ENCODE measurements around the gene NVL. TPM values are rescaled to one million over a fixed set of nuclear protein-coding genes. Genes with fewer than 3 reads are reported as not detected.

Gene NVL
- total RNA-seq (21.1 TPM), polyA plus RNA-seq (ENCODE audit: insufficient read depth in 1 of 8, insufficient read length in 8 of 8, low replicate concordance in 1 of 8) (10 to 100 TPM; 17.3 to 26.4 (median 21.5) TPM)
- long read RNA-seq, donor 1: 0 reads
- long read RNA-seq, donor 2: 0 reads
- long read RNA-seq, donor 3, partial matches to known transcripts: 5 of 8 reads
- long read RNA-seq, donor 3, other reads (novel, unspliced or antisense): 0 of 8 reads
- long read RNA-seq, donor 4, partial matches to known transcripts: 0 of 1 reads
- long read RNA-seq, donor 4, other reads (novel, unspliced or antisense): 0 of 1 reads
- long read RNA-seq, donor 5, partial matches to known transcripts: 5 of 9 reads
- long read RNA-seq, donor 5, other reads (novel, unspliced or antisense): 0 of 9 reads
- long read RNA-seq, donor 6: 0 reads
- long read RNA-seq, donor 7, partial matches to known transcripts: 0 of 1 reads
- long read RNA-seq, donor 7, other reads (novel, unspliced or antisense): 0 of 1 reads
- long read RNA-seq, donor 8, partial matches to known transcripts: 0 of 2 reads
- long read RNA-seq, donor 8, other reads (novel, unspliced or antisense): 0 of 2 reads
- long read RNA-seq, donor 9, partial matches to known transcripts: 0 of 1 reads
- long read RNA-seq, donor 9, other reads (novel, unspliced or antisense): 0 of 1 reads
- long read RNA-seq, donor 10, partial matches to known transcripts: 0 of 4 reads
- long read RNA-seq, donor 10, other reads (novel, unspliced or antisense): 0 of 4 reads
- long read RNA-seq, donor 11: 0 reads

DNA sequence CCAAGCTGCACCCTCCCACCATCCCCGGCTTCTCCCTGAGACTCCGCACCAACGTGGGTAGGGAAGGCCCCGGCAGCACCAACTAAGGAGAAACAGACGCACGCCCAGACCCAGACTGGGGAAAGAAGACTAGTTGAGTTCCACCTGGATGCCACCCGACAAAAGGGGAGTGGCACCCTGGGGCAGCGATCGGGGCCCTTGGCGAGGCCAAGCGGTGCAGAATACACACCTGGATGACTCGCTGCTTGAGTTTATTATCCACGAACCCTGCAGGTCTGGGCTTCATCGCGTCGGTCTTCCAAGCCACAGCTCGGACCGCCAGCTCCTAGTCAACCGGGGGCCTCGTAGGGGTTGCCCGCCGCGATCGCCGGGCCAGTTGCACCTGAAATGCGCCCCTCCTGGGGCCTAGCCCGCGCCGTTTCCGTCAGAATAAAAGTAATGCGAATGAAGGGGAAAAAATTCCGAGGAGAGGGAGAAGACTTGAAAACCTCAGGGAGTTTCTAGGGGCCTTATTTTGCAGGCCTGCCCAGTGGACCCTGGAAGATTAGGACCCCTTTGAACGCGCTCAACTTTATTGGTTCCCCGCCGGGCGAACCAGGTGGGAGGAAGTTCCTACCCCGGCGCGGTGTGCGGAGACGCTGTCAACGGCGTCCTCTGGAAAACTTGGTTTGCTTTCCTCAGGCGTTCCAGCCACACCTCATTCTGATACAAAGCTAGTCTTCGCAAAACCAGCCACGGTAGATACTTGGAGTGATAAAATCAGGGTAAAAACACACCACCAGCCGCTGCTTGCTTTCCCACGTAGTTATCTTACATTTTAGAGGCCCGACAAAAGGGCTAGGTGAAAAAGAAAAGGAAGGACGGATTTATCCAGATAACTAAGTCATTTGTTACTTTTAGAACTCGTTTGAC lies at the start of gene NVL:
Gene NVL, minus strand, starts transcription at position 331 of the 912 bp plus-strand sequence. Its CDS starts 45 bp downstream, at position 286.
- peak; percentile 97 for DNase-seq
- no peaks in the 10 kb centered on the region for H3K9me3 ChIP-seq (replicated peaks; ENCODE audit: control insufficient read depth, low read depth, low read length)
- H3K27me3 ChIP-seq (ENCODE audit: control insufficient read depth, insufficient read depth, low read length): no peaks in the 10 kb centered on the region
- WGBS (ENCODE audit: insufficient coverage): under 1% methylated on average over 41 of the region's 52 CpGs
- peaks cover 6% of the 10 kb centered on the region for H3K4me1 ChIP-seq (ENCODE audit: control insufficient read depth, insufficient read depth, low read length)
- H3K4me3 ChIP-seq (ENCODE audit: low read length): peak within 1 kb of the TSS; percentile 93
- peak within 1 kb of the TSS; percentile 89 for H3K27ac ChIP-seq (ENCODE audit: low read length)
- H3K36me3 ChIP-seq (ENCODE audit: control insufficient read depth, insufficient read depth, low read length): peaks cover 9% of the 10 kb centered on the region

DNA sequence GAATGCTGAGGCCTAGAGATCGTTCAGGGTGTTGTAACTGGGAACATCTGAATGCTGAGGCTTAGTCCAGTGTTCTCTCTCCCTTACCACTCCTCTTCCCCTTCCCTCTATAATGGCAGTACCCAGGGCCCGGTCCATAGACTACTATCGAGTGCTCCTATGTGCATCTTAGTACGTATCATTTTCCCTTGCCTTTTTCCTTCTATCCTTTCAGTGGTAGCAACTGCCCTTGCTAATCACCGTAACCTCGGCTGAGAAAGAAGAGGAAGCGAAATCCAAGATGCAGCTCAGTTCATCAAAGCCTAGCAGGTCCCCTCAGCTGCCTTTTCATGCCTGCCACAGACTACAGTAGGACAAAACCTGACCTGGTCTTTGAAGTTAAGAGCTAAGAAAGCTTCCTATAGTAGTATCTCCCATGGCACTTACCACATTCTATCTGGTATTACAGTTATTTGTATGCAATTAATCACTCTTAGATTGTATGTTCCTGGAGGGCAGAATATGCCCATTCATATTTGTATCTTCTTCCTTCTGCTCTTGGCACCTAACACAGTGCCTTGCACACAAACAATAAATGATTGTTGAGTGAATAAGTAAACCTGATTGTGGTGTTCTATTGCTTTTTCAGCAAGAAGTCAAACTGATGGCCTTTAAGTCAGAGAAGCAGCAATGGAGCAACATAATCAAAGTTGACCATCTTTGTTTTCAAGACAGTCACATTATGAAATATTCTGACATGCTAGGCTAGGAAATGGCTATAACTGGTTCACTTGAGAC lies 49.1 kb upstream of the NVL start:
- DNase-seq: no peak
- WGBS (ENCODE audit: insufficient coverage): 76% methylated on average over 4 of the region's 7 CpGs
- Histone ChIP-seq H3K27me3 (ENCODE audit: control insufficient read depth, insufficient read depth, low read length) (no peaks in the 10 kb centered on the region), H3K4me3 (ENCODE audit: low read length) (no peak overlapping the region), H3K4me1 (ENCODE audit: control insufficient read depth, insufficient read depth, low read length) (no peaks in the 10 kb centered on the region), H3K9me3 (replicated peaks; ENCODE audit: control insufficient read depth, low read depth, low read length) (no peaks in the 10 kb centered on the region), H3K27ac (ENCODE audit: low read length) (no peak overlapping the region), H3K36me3 (ENCODE audit: control insufficient read depth, insufficient read depth, low read length) (peaks cover 25% of the 10 kb centered on the region)

DNA sequence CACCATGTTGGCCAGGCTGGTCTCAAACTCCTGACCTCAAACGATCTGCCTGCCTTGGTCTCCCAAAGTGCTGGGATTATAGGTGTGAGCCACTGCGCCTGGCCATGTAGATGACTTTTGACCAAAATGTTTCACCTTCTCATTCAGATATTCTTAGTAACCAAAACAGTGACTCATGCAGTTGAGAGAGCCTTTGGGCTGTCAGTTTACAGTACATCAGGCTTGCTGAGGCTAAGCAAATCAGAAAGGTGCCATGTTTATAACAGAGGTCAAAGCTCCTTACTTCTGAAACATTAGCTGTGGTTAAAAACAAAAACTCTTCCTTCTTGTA lies 47.7 kb upstream of the NVL start:
- no peaks in the 10 kb centered on the region for H3K9me3 ChIP-seq (replicated peaks; ENCODE audit: control insufficient read depth, low read depth, low read length)
- DNase-seq: no peak
- no peaks in the 10 kb centered on the region for H3K4me1 ChIP-seq (ENCODE audit: control insufficient read depth, insufficient read depth, low read length)
- H3K36me3 ChIP-seq (ENCODE audit: control insufficient read depth, insufficient read depth, low read length): peaks cover 34% of the 10 kb centered on the region
- H3K27ac ChIP-seq (ENCODE audit: low read length): no peak overlapping the region
- WGBS (ENCODE audit: insufficient coverage): no CpG with 5 or more reads among the region's 2 CpGs
- no peaks in the 10 kb centered on the region for H3K27me3 ChIP-seq (ENCODE audit: control insufficient read depth, insufficient read depth, low read length)
- no peak overlapping the region for H3K4me3 ChIP-seq (ENCODE audit: low read length)

DNA sequence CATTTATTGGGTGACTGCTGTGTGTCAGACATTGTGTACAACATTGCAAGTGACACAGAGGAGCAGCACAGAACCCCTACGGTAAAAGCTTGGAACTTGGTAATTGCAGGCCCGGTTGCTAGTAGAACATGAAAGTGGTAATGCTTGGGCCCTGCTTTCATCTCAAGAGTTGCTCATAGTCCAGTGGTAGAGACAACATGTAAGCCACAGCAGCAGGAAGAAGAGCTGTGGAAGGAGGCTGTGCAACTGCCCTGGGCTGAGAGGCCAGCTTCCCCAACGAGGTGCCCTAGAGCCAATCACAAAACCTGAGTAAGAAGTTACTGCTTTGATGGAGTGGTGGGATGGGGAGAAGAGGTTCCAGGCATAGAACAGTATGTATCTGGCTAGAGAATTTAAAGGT lies 45.1 kb upstream of the NVL start:
- Histone ChIP-seq H3K36me3 (ENCODE audit: control insufficient read depth, insufficient read depth, low read length) (peaks cover 47% of the 10 kb centered on the region), H3K4me1 (ENCODE audit: control insufficient read depth, insufficient read depth, low read length) (no peaks in the 10 kb centered on the region), H3K27me3 (ENCODE audit: control insufficient read depth, insufficient read depth, low read length) (no peaks in the 10 kb centered on the region), H3K9me3 (replicated peaks; ENCODE audit: control insufficient read depth, low read depth, low read length) (no peaks in the 10 kb centered on the region), H3K27ac (ENCODE audit: low read length) (no peak overlapping the region), H3K4me3 (ENCODE audit: low read length) (no peak overlapping the region)
- DNase-seq: no peak
- 89% methylated on average over 3 of the region's 3 CpGs for WGBS (ENCODE audit: insufficient coverage)

DNA sequence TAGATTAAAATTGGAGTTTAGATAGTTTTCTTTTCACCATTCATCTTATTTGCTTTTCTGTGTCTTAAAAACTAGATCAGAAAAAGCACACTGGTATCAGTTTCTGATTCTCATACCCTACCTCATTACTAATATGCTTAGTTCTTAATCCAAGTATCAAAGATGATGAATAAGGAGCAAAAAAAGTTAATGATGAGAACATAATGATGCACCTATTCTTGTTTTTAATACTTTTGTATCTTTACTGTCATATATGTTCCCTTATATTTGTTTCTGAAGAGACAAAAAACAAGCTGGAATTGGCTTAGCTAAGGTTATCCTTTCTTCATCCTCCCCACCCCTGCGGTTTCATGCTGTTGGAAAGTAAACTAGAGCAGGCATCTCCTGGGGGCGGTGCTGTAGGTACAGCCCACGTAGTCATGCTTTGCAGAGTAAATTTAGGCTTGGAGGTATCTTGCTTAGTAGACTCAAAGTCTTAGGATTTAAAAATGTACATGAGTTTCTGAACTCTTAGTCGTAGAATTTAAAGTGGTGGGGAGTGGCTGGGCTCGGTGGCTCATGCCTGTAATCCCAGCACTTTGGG lies 43.1 kb upstream of the NVL start:
- 88% methylated on average over 4 of the region's 5 CpGs for WGBS (ENCODE audit: insufficient coverage)
- H3K9me3 ChIP-seq (replicated peaks; ENCODE audit: control insufficient read depth, low read depth, low read length): no peaks in the 10 kb centered on the region
- H3K36me3 ChIP-seq (ENCODE audit: control insufficient read depth, insufficient read depth, low read length): peaks cover 62% of the 10 kb centered on the region
- no peaks in the 10 kb centered on the region for H3K27me3 ChIP-seq (ENCODE audit: control insufficient read depth, insufficient read depth, low read length)
- H3K4me1 ChIP-seq (ENCODE audit: control insufficient read depth, insufficient read depth, low read length): no peaks in the 10 kb centered on the region
- no peak overlapping the region for H3K4me3 ChIP-seq (ENCODE audit: low read length)
- DNase-seq: no peak
- H3K27ac ChIP-seq (ENCODE audit: low read length): no peak overlapping the region

DNA sequence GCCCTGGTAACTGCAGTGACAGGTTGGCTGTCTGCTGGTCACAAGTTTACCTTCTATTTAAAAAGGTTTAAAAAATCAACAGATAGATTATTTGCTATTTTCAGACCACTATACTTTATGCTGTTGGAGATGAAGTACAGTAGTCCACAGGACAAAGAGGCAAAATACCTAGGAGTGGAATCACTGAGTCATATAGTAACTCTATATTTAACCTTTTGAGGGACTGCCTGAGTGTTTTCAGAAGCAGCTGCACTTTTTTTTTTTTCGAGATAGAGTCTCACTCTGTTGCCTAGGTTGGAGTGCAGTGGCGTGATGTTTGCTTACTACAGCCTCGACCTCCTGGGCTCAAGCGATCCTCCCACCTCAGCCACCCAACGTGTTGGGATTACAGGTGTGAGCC lies 38.4 kb upstream of the NVL start:
- no peaks in the 10 kb centered on the region for H3K4me1 ChIP-seq (ENCODE audit: control insufficient read depth, insufficient read depth, low read length)
- DNase-seq: no peak

DNA sequence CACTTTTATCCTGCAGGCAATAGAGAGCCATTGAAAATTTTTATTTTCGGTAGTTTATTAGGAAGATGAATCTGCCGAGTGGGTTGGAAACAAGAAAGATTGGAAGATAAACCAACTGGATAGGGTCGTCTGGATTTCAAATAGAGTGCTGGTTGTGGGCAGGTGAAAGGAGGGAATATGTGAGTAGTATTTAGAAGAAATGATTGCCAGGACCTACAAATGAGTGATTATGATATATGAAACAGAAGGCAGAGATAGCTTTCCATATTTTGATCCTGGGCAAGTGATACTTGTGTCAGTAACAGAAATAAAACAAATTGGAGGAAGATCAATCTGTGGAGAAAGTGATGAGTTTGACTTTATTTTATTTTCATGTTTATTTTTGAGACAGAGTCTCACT lies 29.2 kb upstream of the NVL start:
- Histone ChIP-seq H3K4me1 (ENCODE audit: control insufficient read depth, insufficient read depth, low read length) (peaks cover 4% of the 10 kb centered on the region), H3K36me3 (ENCODE audit: control insufficient read depth, insufficient read depth, low read length) (peaks cover 9% of the 10 kb centered on the region), H3K27ac (ENCODE audit: low read length) (no peak overlapping the region), H3K9me3 (replicated peaks; ENCODE audit: control insufficient read depth, low read depth, low read length) (no peaks in the 10 kb centered on the region), H3K27me3 (ENCODE audit: control insufficient read depth, insufficient read depth, low read length) (no peaks in the 10 kb centered on the region), H3K4me3 (ENCODE audit: low read length) (no peak overlapping the region)
- DNase-seq: no peak
- 68% methylated on average over 3 of the region's 3 CpGs for WGBS (ENCODE audit: insufficient coverage)

More for the DNA sequence above, 38.4 kb upstream of the NVL start:
- Histone ChIP-seq H3K4me3 (ENCODE audit: low read length) (no peak overlapping the region), H3K36me3 (ENCODE audit: control insufficient read depth, insufficient read depth, low read length) (peaks cover 51% of the 10 kb centered on the region), H3K9me3 (replicated peaks; ENCODE audit: control insufficient read depth, low read depth, low read length) (no peaks in the 10 kb centered on the region), H3K27ac (ENCODE audit: low read length) (no peak overlapping the region), H3K27me3 (ENCODE audit: control insufficient read depth, insufficient read depth, low read length) (no peaks in the 10 kb centered on the region)
- WGBS (ENCODE audit: insufficient coverage): no CpG with 5 or more reads among the region's 5 CpGs

DNA sequence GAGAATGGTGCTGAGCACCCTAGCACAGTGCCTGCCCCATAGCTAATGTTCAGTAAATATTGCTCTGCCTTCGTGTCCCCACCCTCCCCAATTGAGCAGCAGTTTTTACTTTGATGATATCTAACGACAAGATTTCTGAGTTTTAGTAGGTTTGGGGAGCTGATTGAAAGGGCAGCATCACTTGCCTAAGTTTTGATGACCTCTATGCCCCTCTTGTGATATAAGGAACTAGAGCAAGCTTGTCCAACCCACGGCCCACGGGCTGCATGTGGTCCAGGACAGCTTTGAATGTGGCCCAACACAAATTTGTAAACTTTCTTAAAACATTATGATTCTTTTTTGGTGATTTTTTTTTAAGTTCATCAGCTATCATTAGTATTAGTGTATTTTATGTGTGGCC lies 28.3 kb upstream of the NVL start:
- no peaks in the 10 kb centered on the region for H3K9me3 ChIP-seq (replicated peaks; ENCODE audit: control insufficient read depth, low read depth, low read length)
- no peak overlapping the region for H3K4me3 ChIP-seq (ENCODE audit: low read length)
- WGBS (ENCODE audit: insufficient coverage): no CpG with 5 or more reads among the region's 4 CpGs
- no peak overlapping the region for H3K27ac ChIP-seq (ENCODE audit: low read length)
- peaks cover 6% of the 10 kb centered on the region for H3K36me3 ChIP-seq (ENCODE audit: control insufficient read depth, insufficient read depth, low read length)
- peaks cover 4% of the 10 kb centered on the region for H3K4me1 ChIP-seq (ENCODE audit: control insufficient read depth, insufficient read depth, low read length)
- no peak for DNase-seq
- H3K27me3 ChIP-seq (ENCODE audit: control insufficient read depth, insufficient read depth, low read length): no peaks in the 10 kb centered on the region

DNA sequence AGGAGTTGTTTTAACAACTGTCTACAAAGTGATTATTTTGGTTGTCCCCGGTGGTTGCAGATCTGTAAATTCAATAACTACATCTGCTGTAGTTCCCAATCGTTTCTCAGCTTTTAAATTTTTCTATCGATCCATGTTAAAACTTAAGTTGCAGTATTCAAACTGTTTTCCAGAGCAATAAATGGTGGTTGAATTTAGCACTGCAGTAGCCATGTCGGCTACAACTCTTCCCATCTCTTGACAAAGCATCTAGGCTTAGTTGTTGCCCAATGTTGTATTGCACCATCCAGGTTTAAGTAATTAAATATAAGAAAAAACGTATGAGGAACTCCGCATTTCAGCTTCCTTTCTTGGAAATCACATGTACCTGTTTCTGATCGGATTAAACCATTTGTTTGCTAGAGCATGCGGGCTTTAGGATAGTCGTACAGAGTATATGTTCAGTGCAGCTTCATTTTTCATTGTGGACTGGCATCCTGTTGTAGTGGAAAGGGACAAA lies 27.7 kb upstream of the NVL start:
- H3K27me3 ChIP-seq (ENCODE audit: control insufficient read depth, insufficient read depth, low read length): no peaks in the 10 kb centered on the region
- H3K9me3 ChIP-seq (replicated peaks; ENCODE audit: control insufficient read depth, low read depth, low read length): no peaks in the 10 kb centered on the region
- WGBS (ENCODE audit: insufficient coverage): 80% methylated on average over 2 of the region's 9 CpGs
- peaks cover 4% of the 10 kb centered on the region for H3K4me1 ChIP-seq (ENCODE audit: control insufficient read depth, insufficient read depth, low read length)
- peaks cover 6% of the 10 kb centered on the region for H3K36me3 ChIP-seq (ENCODE audit: control insufficient read depth, insufficient read depth, low read length)
- no peak for DNase-seq
- peak overlapping the region; percentile 84 for H3K4me3 ChIP-seq (ENCODE audit: low read length)
- H3K27ac ChIP-seq (ENCODE audit: low read length): peak overlapping the region; percentile 82

All from muscle of leg (tissue), 16 donors.